ENCODE data around the gene MRPL49. TPM values are rescaled to one million over a fixed set of nuclear protein-coding genes. Genes with fewer than 3 reads are reported as not detected.

The MRPL49 gene
- total and polyA plus RNA-seq, 2 of the 13 experiments (the other 11 are each of a cell fraction or from before 2014, with no cell fraction given): 39.2 to 53.3 TPM

DNA sequence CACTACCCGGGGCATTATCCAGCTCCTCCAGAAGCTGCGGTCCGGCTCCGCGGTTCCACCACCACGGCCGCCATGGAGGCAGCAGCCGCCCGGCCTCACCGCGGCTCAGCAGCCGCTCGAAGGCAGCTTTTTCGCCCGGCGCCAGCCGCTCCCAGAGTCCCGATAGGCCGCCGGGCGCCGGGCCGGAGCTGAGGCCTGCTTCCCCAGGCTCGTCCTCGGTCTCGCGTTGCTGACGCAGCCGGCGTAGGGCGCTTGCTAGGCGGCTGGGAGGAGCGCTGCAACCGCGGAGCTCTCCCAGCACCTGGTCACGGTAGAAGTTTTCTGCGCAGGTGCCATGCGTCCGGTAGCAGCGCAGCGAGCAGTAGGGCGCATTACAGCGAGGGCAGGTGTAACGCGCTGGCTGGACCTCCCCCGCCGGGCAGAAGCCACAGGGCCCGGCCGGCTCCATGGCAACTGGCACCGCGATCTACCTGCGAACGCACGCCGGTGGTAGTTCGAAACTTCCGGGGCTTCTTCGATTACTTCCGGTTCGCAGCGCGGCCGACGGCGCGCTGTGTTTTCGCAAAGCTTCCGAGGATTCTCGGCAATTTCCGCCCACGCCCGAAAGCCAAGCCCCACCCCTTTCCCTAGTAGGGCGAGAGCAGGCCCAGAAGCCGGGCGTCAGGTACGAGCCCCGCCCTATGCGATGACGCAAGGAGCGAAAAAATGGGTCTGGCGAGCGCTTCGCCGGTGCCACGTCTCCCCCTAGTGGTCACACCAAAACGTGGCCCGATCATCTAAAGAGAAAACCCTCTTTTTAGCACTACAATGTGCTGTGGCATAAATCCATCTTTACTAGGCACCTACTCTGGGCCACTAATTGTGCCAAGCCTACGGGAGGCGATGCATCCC is 4.7 kb upstream of the MRPL49 start, which contains the start of gene ZNHIT2 (continued):
- TF ChIP-seq, protein P1, sequence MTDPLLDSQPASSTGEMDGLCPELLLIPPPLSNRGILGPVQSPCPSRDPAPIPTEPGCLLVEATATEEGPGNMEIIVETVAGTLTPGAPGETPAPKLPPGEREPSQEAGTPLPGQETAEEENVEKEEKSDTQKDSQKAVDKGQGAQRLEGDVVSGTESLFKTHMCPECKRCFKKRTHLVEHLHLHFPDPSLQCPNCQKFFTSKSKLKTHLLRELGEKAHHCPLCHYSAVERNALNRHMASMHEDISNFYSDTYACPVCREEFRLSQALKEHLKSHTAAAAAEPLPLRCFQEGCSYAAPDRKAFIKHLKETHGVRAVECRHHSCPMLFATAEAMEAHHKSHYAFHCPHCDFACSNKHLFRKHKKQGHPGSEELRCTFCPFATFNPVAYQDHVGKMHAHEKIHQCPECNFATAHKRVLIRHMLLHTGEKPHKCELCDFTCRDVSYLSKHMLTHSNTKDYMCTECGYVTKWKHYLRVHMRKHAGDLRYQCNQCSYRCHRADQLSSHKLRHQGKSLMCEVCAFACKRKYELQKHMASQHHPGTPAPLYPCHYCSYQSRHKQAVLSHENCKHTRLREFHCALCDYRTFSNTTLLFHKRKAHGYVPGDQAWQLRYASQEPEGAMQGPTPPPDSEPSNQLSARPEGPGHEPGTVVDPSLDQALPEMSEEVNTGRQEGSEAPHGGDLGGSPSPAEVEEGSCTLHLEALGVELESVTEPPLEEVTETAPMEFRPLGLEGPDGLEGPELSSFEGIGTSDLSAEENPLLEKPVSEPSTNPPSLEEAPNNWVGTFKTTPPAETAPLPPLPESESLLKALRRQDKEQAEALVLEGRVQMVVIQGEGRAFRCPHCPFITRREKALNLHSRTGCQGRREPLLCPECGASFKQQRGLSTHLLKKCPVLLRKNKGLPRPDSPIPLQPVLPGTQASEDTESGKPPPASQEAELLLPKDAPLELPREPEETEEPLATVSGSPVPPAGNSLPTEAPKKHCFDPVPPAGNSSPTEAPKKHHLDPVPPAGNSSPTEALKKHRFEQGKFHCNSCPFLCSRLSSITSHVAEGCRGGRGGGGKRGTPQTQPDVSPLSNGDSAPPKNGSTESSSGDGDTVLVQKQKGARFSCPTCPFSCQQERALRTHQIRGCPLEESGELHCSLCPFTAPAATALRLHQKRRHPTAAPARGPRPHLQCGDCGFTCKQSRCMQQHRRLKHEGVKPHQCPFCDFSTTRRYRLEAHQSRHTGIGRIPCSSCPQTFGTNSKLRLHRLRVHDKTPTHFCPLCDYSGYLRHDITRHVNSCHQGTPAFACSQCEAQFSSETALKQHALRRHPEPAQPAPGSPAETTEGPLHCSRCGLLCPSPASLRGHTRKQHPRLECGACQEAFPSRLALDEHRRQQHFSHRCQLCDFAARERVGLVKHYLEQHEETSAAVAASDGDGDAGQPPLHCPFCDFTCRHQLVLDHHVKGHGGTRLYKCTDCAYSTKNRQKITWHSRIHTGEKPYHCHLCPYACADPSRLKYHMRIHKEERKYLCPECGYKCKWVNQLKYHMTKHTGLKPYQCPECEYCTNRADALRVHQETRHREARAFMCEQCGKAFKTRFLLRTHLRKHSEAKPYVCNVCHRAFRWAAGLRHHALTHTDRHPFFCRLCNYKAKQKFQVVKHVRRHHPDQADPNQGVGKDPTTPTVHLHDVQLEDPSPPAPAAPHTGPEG (CRISPR knock-in tag; IDR thresholded peaks at IDR 0.05): 0 out of 2 replicates have a peak, but pooled peaks have one; percentile 18
- no peak; the same call in none of the 2 replicates for TF ChIP-seq ARNT2 (CRISPR knock-in tag; IDR thresholded peaks at IDR 0.05; ENCODE audit: low read depth)
- peak; percentile 100 for TF ChIP-seq AGO1 (IDR thresholded peaks at IDR 0.05; ENCODE audit: low read depth, low read length, poor library complexity, severe bottlenecking)
- TF ChIP-seq, protein P2, sequence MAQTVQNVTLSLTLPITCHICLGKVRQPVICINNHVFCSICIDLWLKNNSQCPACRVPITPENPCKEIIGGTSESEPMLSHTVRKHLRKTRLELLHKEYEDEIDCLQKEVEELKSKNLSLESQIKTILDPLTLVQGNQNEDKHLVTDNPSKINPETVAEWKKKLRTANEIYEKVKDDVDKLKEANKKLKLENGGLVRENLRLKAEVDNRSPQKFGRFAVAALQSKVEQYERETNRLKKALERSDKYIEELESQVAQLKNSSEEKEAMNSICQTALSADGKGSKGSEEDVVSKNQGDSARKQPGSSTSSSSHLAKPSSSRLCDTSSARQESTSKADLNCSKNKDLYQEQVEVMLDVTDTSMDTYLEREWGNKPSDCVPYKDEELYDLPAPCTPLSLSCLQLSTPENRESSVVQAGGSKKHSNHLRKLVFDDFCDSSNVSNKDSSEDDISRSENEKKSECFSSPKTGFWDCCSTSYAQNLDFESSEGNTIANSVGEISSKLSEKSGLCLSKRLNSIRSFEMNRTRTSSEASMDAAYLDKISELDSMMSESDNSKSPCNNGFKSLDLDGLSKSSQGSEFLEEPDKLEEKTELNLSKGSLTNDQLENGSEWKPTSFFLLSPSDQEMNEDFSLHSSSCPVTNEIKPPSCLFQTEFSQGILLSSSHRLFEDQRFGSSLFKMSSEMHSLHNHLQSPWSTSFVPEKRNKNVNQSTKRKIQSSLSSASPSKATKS (CRISPR knock-in tag; IDR thresholded peaks at IDR 0.05): no peak; the same call in 1 of the 2 replicates
- TF ChIP-seq NFATC3 (CRISPR knock-in tag; IDR thresholded peaks at IDR 0.05): no peak
- TF ChIP-seq EEA1 (CRISPR knock-in tag; IDR thresholded peaks at IDR 0.05; ENCODE audit: borderline replicate concordance): peak; percentile 76; the same call in 1 of the 2 replicates
- TF ChIP-seq, protein P3, sequence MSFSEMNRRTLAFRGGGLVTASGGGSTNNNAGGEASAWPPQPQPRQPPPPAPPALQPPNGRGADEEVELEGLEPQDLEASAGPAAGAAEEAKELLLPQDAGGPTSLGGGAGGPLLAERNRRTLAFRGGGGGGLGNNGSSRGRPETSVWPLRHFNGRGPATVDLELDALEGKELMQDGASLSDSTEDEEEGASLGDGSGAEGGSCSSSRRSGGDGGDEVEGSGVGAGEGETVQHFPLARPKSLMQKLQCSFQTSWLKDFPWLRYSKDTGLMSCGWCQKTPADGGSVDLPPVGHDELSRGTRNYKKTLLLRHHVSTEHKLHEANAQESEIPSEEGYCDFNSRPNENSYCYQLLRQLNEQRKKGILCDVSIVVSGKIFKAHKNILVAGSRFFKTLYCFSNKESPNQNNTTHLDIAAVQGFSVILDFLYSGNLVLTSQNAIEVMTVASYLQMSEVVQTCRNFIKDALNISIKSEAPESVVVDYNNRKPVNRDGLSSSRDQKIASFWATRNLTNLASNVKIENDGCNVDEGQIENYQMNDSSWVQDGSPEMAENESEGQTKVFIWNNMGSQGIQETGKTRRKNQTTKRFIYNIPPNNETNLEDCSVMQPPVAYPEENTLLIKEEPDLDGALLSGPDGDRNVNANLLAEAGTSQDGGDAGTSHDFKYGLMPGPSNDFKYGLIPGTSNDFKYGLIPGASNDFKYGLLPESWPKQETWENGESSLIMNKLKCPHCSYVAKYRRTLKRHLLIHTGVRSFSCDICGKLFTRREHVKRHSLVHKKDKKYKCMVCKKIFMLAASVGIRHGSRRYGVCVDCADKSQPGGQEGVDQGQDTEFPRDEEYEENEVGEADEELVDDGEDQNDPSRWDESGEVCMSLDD (CRISPR knock-in tag; IDR thresholded peaks at IDR 0.05; ENCODE audit: borderline replicate concordance): no peak
- TF ChIP-seq, protein P4, sequence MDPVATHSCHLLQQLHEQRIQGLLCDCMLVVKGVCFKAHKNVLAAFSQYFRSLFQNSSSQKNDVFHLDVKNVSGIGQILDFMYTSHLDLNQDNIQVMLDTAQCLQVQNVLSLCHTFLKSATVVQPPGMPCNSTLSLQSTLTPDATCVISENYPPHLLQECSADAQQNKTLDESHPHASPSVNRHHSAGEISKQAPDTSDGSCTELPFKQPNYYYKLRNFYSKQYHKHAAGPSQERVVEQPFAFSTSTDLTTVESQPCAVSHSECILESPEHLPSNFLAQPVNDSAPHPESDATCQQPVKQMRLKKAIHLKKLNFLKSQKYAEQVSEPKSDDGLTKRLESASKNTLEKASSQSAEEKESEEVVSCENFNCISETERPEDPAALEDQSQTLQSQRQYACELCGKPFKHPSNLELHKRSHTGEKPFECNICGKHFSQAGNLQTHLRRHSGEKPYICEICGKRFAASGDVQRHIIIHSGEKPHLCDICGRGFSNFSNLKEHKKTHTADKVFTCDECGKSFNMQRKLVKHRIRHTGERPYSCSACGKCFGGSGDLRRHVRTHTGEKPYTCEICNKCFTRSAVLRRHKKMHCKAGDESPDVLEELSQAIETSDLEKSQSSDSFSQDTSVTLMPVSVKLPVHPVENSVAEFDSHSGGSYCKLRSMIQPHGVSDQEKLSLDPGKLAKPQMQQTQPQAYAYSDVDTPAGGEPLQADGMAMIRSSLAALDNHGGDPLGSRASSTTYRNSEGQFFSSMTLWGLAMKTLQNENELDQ (CRISPR knock-in tag; IDR thresholded peaks at IDR 0.05; ENCODE audit: borderline replicate concordance): no peak
- 0 out of 2 replicates have a peak, but pooled peaks have one; percentile 24 for TF ChIP-seq ZNF136 (CRISPR knock-in tag; IDR thresholded peaks at IDR 0.05; ENCODE audit: low read depth)
- no peak for TF ChIP-seq ATM (IDR thresholded peaks at IDR 0.05; ENCODE audit: borderline replicate concordance)
- TF ChIP-seq GTF3A (CRISPR knock-in tag; conservative IDR thresholded peaks at IDR 0.05): 0 out of 2 replicates have a peak, but pooled peaks have one; percentile 43
- TF ChIP-seq KMT2B (CRISPR knock-in tag; IDR thresholded peaks at IDR 0.05): 0 out of 2 replicates have a peak, but pooled peaks have one; percentile 54
- no peak for TF ChIP-seq SMAD1 (CRISPR knock-in tag; IDR thresholded peaks at IDR 0.05; ENCODE audit: borderline replicate concordance, low read depth)
- peak; percentile 76 for TF ChIP-seq FOXK2 (IDR thresholded peaks at IDR 0.05)

Data from HepG2 (cell line).